Testis (tissue), 2 donors: ENCODE measurements around the gene BUD13.

Experiments
- POLR2A ChIP-seq: fragments of 450-650 bp; IDR thresholded peaks from one replicate; pipeline ENCODE4 v1.6.1; 2017; ENCODE audit warnings: antibody characterized with exemption, mild to moderate bottlenecking, moderate library complexity
- TF ChIP-seq, protein P1 (sequence below), 3 experiments: fragments of 450-650 bp in 2 of 3; fragments of 200-600 bp in 1 of 3; sonication (generic) in 1 of 3; IDR thresholded peaks; one replicate each; pipeline ENCODE4 v1.5.1; 2016 to 2019; ENCODE audit warnings: antibody characterized with exemption in 3 of 3, mild to moderate bottlenecking in 2 of 3, moderate library complexity in 1 of 3

- TF ChIP-seq, protein P1, sequence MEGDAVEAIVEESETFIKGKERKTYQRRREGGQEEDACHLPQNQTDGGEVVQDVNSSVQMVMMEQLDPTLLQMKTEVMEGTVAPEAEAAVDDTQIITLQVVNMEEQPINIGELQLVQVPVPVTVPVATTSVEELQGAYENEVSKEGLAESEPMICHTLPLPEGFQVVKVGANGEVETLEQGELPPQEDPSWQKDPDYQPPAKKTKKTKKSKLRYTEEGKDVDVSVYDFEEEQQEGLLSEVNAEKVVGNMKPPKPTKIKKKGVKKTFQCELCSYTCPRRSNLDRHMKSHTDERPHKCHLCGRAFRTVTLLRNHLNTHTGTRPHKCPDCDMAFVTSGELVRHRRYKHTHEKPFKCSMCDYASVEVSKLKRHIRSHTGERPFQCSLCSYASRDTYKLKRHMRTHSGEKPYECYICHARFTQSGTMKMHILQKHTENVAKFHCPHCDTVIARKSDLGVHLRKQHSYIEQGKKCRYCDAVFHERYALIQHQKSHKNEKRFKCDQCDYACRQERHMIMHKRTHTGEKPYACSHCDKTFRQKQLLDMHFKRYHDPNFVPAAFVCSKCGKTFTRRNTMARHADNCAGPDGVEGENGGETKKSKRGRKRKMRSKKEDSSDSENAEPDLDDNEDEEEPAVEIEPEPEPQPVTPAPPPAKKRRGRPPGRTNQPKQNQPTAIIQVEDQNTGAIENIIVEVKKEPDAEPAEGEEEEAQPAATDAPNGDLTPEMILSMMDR (IDR thresholded peaks at IDR 0.05): no peak
- no peak for TF ChIP-seq POLR2A
Observed at GRCh38 chr11:116786326-116786725, 13.5 kb upstream of the BUD13 start.
